Astrocyte (in vitro differentiated cells and primary cell): ENCODE data around the gene TRIM5. TPM values are rescaled to one million over a fixed set of nuclear protein-coding genes. Genes with fewer than 3 reads are reported as not detected.

Experiments used
- DNase-seq: peaks from one replicate; pipeline ENCODE4 v3.0.0-alpha.2; 2010; ENCODE audit warnings: low read depth
- FAIRE-seq: peaks from 2 replicates; lab custom pipeline; 2011; peaks lifted over from hg19 to GRCh38; lab: Jason Lieb, UNC
- H2AFZ ChIP-seq: 2 replicates; pipeline ENCODE4 v1.6.0; 2012; ENCODE audit warnings: low read depth, low read length, inconsistent platforms
- H3K27ac ChIP-seq: 2 replicates; pipeline ENCODE4 v1.5.1; 2011; ENCODE audit warnings: low read depth, low read length, inconsistent platforms
- H3K27me3 ChIP-seq: 2 replicates; pipeline ENCODE4 v1.6.0; 2011; ENCODE audit warnings: low read length, inconsistent platforms; ENCODE audit not compliant: insufficient read depth
- H3K36me3 ChIP-seq: 2 replicates; pipeline ENCODE4 v1.5.1; 2011; ENCODE audit warnings: low read length, inconsistent platforms; ENCODE audit not compliant: insufficient read depth
- H3K4me1 ChIP-seq: 2 replicates; pipeline ENCODE4 v1.5.1; 2011; ENCODE audit warnings: low read length, inconsistent platforms; ENCODE audit not compliant: insufficient read depth
- H3K4me2 ChIP-seq: 2 replicates; pipeline ENCODE4 v1.6.0; 2012; ENCODE audit warnings: low read length, inconsistent platforms
- H3K4me3 ChIP-seq: 2 replicates; pipeline ENCODE4 v1.5.1; 2011; ENCODE audit warnings: low read depth, mild to moderate bottlenecking, low read length, inconsistent platforms; ENCODE audit not compliant: insufficient read depth
- H3K79me2 ChIP-seq: 2 replicates; pipeline ENCODE4 v1.6.0; 2012; ENCODE audit warnings: mild to moderate bottlenecking, low read length, inconsistent platforms; ENCODE audit not compliant: insufficient read depth
- H3K9ac ChIP-seq: 2 replicates; pipeline ENCODE4 v1.6.0; 2012; ENCODE audit warnings: mild to moderate bottlenecking, low read length, inconsistent platforms
- H3K9me3 ChIP-seq: 2 replicates; pipeline ENCODE4 v1.5.1; 2012; ENCODE audit warnings: low read depth, mild to moderate bottlenecking, low read length, inconsistent platforms; ENCODE audit not compliant: insufficient read depth
- H4K20me1 ChIP-seq: 2 replicates; pipeline ENCODE4 v1.6.0; 2012; ENCODE audit warnings: low read length, inconsistent platforms; ENCODE audit not compliant: insufficient read depth
- H3K27ac Mint-ChIP-seq: one replicate; pipeline ENCODE4 v1.8.0; 2021; ENCODE audit warnings: mild to moderate bottlenecking, mixed read lengths; ENCODE audit not compliant: unreplicated experiment
- H3K27me3 Mint-ChIP-seq: one replicate; pipeline ENCODE4 v1.8.0; 2021; ENCODE audit warnings: low read depth, mixed read lengths; ENCODE audit not compliant: unreplicated experiment
- H3K36me3 Mint-ChIP-seq: one replicate; pipeline ENCODE4 v1.8.0; 2021; ENCODE audit warnings: low read depth, mixed read lengths; ENCODE audit not compliant: unreplicated experiment
- H3K4me1 Mint-ChIP-seq: one replicate; pipeline ENCODE4 v1.8.0; 2021; ENCODE audit warnings: low read depth, mixed read lengths; ENCODE audit not compliant: unreplicated experiment
- H3K4me3 Mint-ChIP-seq: one replicate; pipeline ENCODE4 v1.8.0; 2021; ENCODE audit warnings: mild to moderate bottlenecking, moderate library complexity, mixed read lengths; ENCODE audit not compliant: unreplicated experiment
- H3K9me3 Mint-ChIP-seq: one replicate; pipeline ENCODE4 v1.8.0; 2021; ENCODE audit warnings: mild to moderate bottlenecking, mixed read lengths; ENCODE audit not compliant: unreplicated experiment
- EZH2 ChIP-seq: IDR thresholded peaks from 2 replicates; pipeline ENCODE4 v1.6.1; 2012; ENCODE audit warnings: mild to moderate bottlenecking, low read length, inconsistent platforms; ENCODE audit not compliant: insufficient read depth
- total RNA-seq: library from RNA; stranded (reverse); gene quantifications from 2 replicates; pipeline ENCODE4 v1.2.1, GENCODE V29; 2021
- TF ChIP-seq, protein P1 (sequence below): IDR thresholded peaks from 2 replicates; pipeline ENCODE4 v1.5.1; 2011; ENCODE audit warnings: low read depth, mild to moderate bottlenecking, inconsistent platforms, low read length, moderate library complexity; ENCODE audit not compliant: insufficient read depth

TRIM5 gene
- total RNA-seq, 1 donor from 2014 or later = 55.6 TPM

DNA sequence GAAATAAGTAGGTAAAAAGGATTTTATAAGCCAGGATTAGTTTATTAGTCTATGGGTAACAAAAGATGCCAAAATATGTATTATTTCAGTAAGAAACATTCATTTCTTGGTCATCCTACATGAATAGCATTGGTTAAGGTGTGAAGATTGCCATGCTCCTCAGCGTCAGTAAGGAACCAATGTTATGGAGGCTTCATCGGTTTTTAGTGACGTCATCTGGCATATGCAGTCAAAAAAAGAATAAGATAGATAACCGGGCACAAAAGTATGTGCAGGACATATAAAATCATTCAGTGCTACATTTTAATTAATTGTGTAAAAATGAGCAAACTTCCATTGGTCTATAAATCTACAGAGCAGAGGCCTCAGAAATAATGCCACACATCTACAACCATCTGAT, 29.4 kb downstream of the TRIM5 start:
- no peaks in the 10 kb centered on the region for H3K4me1 Mint-ChIP-seq
- H3K36me3 ChIP-seq = no peaks in the 10 kb centered on the region
- FAIRE-seq (no peak), DNase-seq (no peak)
- no peak overlapping the region for H3K27ac Mint-ChIP-seq
- no peak for TF ChIP-seq EZH2
- TF ChIP-seq, protein P1, sequence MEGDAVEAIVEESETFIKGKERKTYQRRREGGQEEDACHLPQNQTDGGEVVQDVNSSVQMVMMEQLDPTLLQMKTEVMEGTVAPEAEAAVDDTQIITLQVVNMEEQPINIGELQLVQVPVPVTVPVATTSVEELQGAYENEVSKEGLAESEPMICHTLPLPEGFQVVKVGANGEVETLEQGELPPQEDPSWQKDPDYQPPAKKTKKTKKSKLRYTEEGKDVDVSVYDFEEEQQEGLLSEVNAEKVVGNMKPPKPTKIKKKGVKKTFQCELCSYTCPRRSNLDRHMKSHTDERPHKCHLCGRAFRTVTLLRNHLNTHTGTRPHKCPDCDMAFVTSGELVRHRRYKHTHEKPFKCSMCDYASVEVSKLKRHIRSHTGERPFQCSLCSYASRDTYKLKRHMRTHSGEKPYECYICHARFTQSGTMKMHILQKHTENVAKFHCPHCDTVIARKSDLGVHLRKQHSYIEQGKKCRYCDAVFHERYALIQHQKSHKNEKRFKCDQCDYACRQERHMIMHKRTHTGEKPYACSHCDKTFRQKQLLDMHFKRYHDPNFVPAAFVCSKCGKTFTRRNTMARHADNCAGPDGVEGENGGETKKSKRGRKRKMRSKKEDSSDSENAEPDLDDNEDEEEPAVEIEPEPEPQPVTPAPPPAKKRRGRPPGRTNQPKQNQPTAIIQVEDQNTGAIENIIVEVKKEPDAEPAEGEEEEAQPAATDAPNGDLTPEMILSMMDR = no peak
- H3K9me3 Mint-ChIP-seq = peaks cover 3% of the 10 kb centered on the region
- H3K27me3 Mint-ChIP-seq = no peaks in the 10 kb centered on the region
- H2AFZ ChIP-seq = no peak overlapping the region
- no peaks in the 10 kb centered on the region for H3K9me3 ChIP-seq
- peaks cover 7% of the 10 kb centered on the region for H3K36me3 Mint-ChIP-seq
- no peak overlapping the region for H3K9ac ChIP-seq
- H3K27ac ChIP-seq = no peak overlapping the region
- no peak overlapping the region for H3K4me3 Mint-ChIP-seq
- H3K4me1 ChIP-seq = no peaks in the 10 kb centered on the region
- H3K27me3 ChIP-seq = no peaks in the 10 kb centered on the region
- H3K4me3 ChIP-seq = no peak overlapping the region
- no peaks in the 10 kb centered on the region for H4K20me1 ChIP-seq
- no peaks in the 10 kb centered on the region for H3K79me2 ChIP-seq
- H3K4me2 ChIP-seq = no peak overlapping the region

DNA sequence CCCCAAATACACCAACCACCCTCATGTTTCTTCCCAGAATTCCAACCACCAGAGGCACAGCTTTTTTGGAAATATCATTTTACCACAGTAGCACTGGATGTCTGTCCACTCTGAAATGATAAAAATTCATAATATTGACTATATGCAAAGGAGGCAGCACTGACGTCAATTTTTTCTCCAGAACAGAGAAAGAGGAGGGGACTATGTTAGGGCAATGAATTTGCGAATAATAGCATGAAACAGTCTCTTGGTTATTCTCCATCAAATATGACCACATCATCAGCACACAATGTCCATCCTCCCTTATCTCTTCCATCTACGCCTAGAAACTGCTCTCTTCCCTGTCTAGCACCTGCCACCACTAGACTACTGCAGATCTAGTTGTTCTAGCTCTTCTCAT, 38.7 kb downstream of the TRIM5 start:
- no peaks in the 10 kb centered on the region for H3K27me3 ChIP-seq

DNA sequence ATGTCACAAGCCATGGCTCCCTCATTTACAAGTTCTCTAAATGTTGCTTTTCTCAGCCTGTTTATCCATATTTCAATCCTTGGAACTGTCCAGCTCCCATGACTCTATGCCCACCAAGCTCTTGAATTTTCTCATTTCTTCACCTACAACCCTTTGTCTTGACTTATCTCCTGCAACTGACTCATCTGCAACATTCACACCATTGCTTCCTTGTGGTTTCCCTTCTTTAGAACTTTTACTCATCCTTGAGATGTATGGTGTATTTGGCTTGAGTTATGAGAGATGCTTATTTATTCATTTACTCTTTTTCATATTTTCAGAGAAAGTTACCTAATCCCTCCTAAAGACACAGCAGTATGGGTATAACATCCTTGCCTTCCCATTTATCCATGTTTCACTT, 41.3 kb downstream of the TRIM5 start:
- Histone ChIP-seq H3K9me3 (no peaks in the 10 kb centered on the region), H3K4me2 (no peak overlapping the region), H3K79me2 (no peaks in the 10 kb centered on the region), H3K4me1 (no peaks in the 10 kb centered on the region), H4K20me1 (no peaks in the 10 kb centered on the region), H2AFZ (no peak overlapping the region), H3K9ac (no peak overlapping the region), H3K36me3 (no peaks in the 10 kb centered on the region), H3K27me3 (no peaks in the 10 kb centered on the region), H3K27ac (no peak overlapping the region), H3K4me3 (no peak overlapping the region)
- no peaks in the 10 kb centered on the region for H3K9me3 Mint-ChIP-seq
- no peak overlapping the region for H3K27ac Mint-ChIP-seq
- no peak overlapping the region for H3K4me3 Mint-ChIP-seq
- peaks cover 13% of the 10 kb centered on the region for H3K36me3 Mint-ChIP-seq
- TF ChIP-seq, protein P1 = no peak
- no peak for TF ChIP-seq EZH2
- no peaks in the 10 kb centered on the region for H3K4me1 Mint-ChIP-seq
- DNase-seq (no peak), FAIRE-seq (no peak)
- H3K27me3 Mint-ChIP-seq = no peaks in the 10 kb centered on the region

More for the DNA sequence above, 38.7 kb downstream of the TRIM5 start:
- TF ChIP-seq, protein P1 = no peak
- TF ChIP-seq EZH2 = no peak
- Histone ChIP-seq H3K79me2 (no peaks in the 10 kb centered on the region), H3K4me2 (no peak overlapping the region), H3K9ac (no peak overlapping the region), H2AFZ (no peak overlapping the region), H3K9me3 (no peaks in the 10 kb centered on the region), H4K20me1 (no peaks in the 10 kb centered on the region), H3K4me1 (no peaks in the 10 kb centered on the region), H3K27ac (no peak overlapping the region), H3K4me3 (no peak overlapping the region), H3K36me3 (no peaks in the 10 kb centered on the region)
- Mint-ChIP-seq H3K4me1 (no peaks in the 10 kb centered on the region), H3K4me3 (no peak overlapping the region), H3K27me3 (no peaks in the 10 kb centered on the region), H3K27ac (no peak overlapping the region), H3K9me3 (no peaks in the 10 kb centered on the region), H3K36me3 (peaks cover 11% of the 10 kb centered on the region)
- FAIRE-seq (no peak), DNase-seq (no peak)
